Liver (tissue), 9 donors: ENCODE results near the gene ID4. TPM values are rescaled to one million over a fixed set of nuclear protein-coding genes. Genes with fewer than 3 reads are reported as not detected.

Experiments
- DNase-seq: peaks from one replicate; pipeline ENCODE4 v3.0.0-alpha.2; 2017; ENCODE audit warnings: low spot score
- H3K27ac ChIP-seq, 2 donors: one replicate each; pipeline ENCODE4 v1.7.0; 2013; ENCODE audit warnings: inconsistent platforms in 2 of 2, low read length in 2 of 2, control low read depth in 1 of 2, low read depth in 1 of 2, mild to moderate bottlenecking in 1 of 2
- H3K27me3 ChIP-seq, 4 donors: one replicate each; pipeline versions ENCODE4 v1.6.1 to v1.7.0; 2013; ENCODE audit warnings: low read length in 3 of 4, inconsistent platforms in 1 of 4, mild to moderate bottlenecking in 1 of 4, moderate library complexity in 1 of 4; ENCODE audit not compliant: control insufficient read depth in 4 of 4, insufficient read depth in 4 of 4
- H3K36me3 ChIP-seq, 4 donors: one replicate each; pipeline versions ENCODE4 v1.6.1 to v1.7.0; 2013; ENCODE audit warnings: low read length in 3 of 4, mild to moderate bottlenecking in 3 of 4, low read depth in 1 of 4, moderate library complexity in 1 of 4; ENCODE audit not compliant: control insufficient read depth in 4 of 4, insufficient read depth in 3 of 4
- H3K4me1 ChIP-seq, 4 donors: one replicate each; pipeline versions ENCODE4 v1.6.1 to v1.7.0; 2013; ENCODE audit warnings: low read length in 3 of 4, mild to moderate bottlenecking in 3 of 4, moderate library complexity in 1 of 4; ENCODE audit not compliant: control insufficient read depth in 4 of 4, insufficient read depth in 4 of 4
- H3K4me3 ChIP-seq, 3 donors: one replicate each; pipeline versions ENCODE4 v1.6.1 to v1.7.0; 2013; ENCODE audit warnings: low read length in 3 of 3, control low read depth in 1 of 3, low read depth in 1 of 3, mild to moderate bottlenecking in 1 of 3
- H3K9ac ChIP-seq, 2 donors: one replicate each; pipeline ENCODE4 v1.7.0; 2013; ENCODE audit warnings: low read length in 2 of 2, mild to moderate bottlenecking in 2 of 2, moderate library complexity in 2 of 2, control low read depth in 1 of 2, low read depth in 1 of 2
- H3K9me3 ChIP-seq, 4 donors: one replicate each; pipeline versions ENCODE4 v1.6.1 to v1.7.0; 2013; ENCODE audit warnings: low read length in 3 of 4; ENCODE audit not compliant: control insufficient read depth in 4 of 4
- EGR1 ChIP-seq, 2 donors: IDR thresholded peaks; 2 replicates each; pipeline ENCODE4 v1.6.1; 2016 to 2018; ENCODE audit warnings: antibody characterized with exemption in 2 of 2, low read depth in 2 of 2
- FOXA1 ChIP-seq: IDR thresholded peaks from 2 replicates; pipeline ENCODE4 v1.6.1; 2016; ENCODE audit warnings: antibody characterized with exemption
- GABPA ChIP-seq, 2 donors: IDR thresholded peaks in 1 of 2; conservative IDR thresholded peaks in 1 of 2; 2 replicates each; pipeline ENCODE4 v1.6.1; 2016; ENCODE audit warnings: antibody characterized with exemption in 2 of 2, mild to moderate bottlenecking in 1 of 2, moderate library complexity in 1 of 2
- HNF4A ChIP-seq, 2 donors: conservative IDR thresholded peaks; 2 replicates each; pipeline ENCODE4 v1.6.1; 2016; ENCODE audit warnings: antibody characterized with exemption in 2 of 2, mild to moderate bottlenecking in 2 of 2
- HNF4G ChIP-seq: IDR thresholded peaks from 2 replicates; pipeline ENCODE4 v1.6.1; 2016; ENCODE audit warnings: antibody characterized with exemption
- JUND ChIP-seq, 2 donors: IDR thresholded peaks; 2 replicates each; pipeline ENCODE4 v1.6.1; 2016; ENCODE audit warnings: antibody characterized with exemption in 2 of 2
- NR2F2 ChIP-seq: IDR thresholded peaks from 2 replicates; pipeline ENCODE4 v1.6.1; 2016; ENCODE audit warnings: antibody characterized with exemption
- RAD21 ChIP-seq, 2 donors: IDR thresholded peaks; 2 replicates each; pipeline ENCODE4 v1.6.1; 2016; ENCODE audit warnings: antibody characterized with exemption in 2 of 2, mild to moderate bottlenecking in 2 of 2
- RXRA ChIP-seq, 2 donors: IDR thresholded peaks; 2 replicates each; pipeline ENCODE4 v1.6.1; 2017 to 2018; ENCODE audit warnings: antibody characterized with exemption in 2 of 2, mild to moderate bottlenecking in 1 of 2
- SP1 ChIP-seq: IDR thresholded peaks from 2 replicates; pipeline ENCODE4 v1.6.1; 2018; ENCODE audit warnings: antibody characterized with exemption, mild to moderate bottlenecking
- TAF1 ChIP-seq: conservative IDR thresholded peaks from 2 replicates; pipeline ENCODE4 v1.6.1; 2016; ENCODE audit warnings: antibody characterized with exemption, mild to moderate bottlenecking
- YY1 ChIP-seq: IDR thresholded peaks from 2 replicates; pipeline ENCODE4 v1.6.1; 2016; ENCODE audit warnings: antibody characterized with exemption, mild to moderate bottlenecking
- WGBS: extraction: QIAGEN DNeasy Blood & Tissue Kit; methylation state at CpG from one replicate; pipeline ENCODE4 v1.1.7; 2013; 5-methylcytosine and 5-hydroxymethylcytosine counted together
- polyA plus RNA-seq, 2 donors: library from polyadenylated mRNA; stranded (reverse) in 1 of 2; unstranded in 1 of 2; fragments of 200-250 nt in 1 of 2; fragments of >200 nt in 1 of 2; fragmentation: Nextera tagmentation in 1 of 2; extraction: Ambion mirVana in 1 of 2; gene quantifications; one replicate each; pipeline versions ENCODE4 v1.2.1 to v1.2.3, GENCODE V29; 2013 to 2015
- total RNA-seq, 2 donors: library from RNA; depleted of rRNA; stranded (reverse); fragments of >200 nt; gene quantifications; one replicate each; pipeline ENCODE4 v1.2.3, GENCODE V29; 2014
- TF ChIP-seq, protein P1 (sequence below): IDR thresholded peaks from 2 replicates; pipeline ENCODE4 v1.6.1; 2016; ENCODE audit warnings: antibody characterized with exemption
- TF ChIP-seq, protein P2 (sequence below): IDR thresholded peaks from 2 replicates; pipeline ENCODE4 v1.6.1; 2016; ENCODE audit warnings: antibody characterized with exemption
- TF ChIP-seq, protein P3 (sequence below): fragments of 150-350 bp; IDR thresholded peaks from 2 replicates; pipeline ENCODE4 v1.5.1; 2017; ENCODE audit warnings: improper control_type of control experiment, low read depth, low read length; ENCODE audit not compliant: missing input control
- TF ChIP-seq, protein P4 (sequence below): IDR thresholded peaks from 2 replicates; pipeline ENCODE4 v1.6.1; 2016; ENCODE audit warnings: antibody characterized with exemption, mild to moderate bottlenecking
- TF ChIP-seq, protein P5 (sequence below): IDR thresholded peaks from 2 replicates; pipeline ENCODE4 v1.6.1; 2016; ENCODE audit warnings: antibody characterized with exemption
- donor health status: healthy.
- donor health status: healthy.
- donor health status: healthy.
- donor health status: healthy.
- donor health status: healthy.

ID4 gene
- total and polyA plus RNA-seq, 4 donors: 0.38 to 3.7 (median 1.2) TPM

DNA sequence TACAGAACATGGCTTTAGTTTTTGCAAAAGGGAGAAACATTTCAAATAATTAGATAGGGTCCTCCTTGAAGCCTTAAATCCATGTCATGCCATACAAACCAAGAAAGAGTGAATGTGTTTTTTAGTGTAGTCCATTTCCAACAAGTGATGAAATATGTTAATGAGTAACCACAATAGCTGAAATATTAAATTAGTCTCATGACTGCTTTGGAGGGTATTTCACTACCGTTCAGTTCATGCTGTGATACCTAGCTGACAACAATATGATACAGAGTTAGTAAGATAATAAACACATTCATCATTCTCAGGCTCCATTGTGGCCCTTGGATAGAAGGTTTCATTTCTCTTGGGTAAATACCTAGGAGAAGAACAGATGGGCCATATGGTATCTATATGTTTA, 5.8 kb upstream of the ID4 start:
- Histone ChIP-seq H3K4me1 (no peaks in the 10 kb centered on the region), H3K9me3 (peaks cover 0 to 8% (median 0%) of the 10 kb centered on the region in 4 donors), H3K27me3 (peaks cover 0 to 4% (median 4%) of the 10 kb centered on the region in 4 donors), H3K36me3 (no peaks in the 10 kb centered on the region), H3K27ac (no peak overlapping the region), H3K9ac (no peak overlapping the region), H3K4me3 (no peak overlapping the region)
- no peak for DNase-seq
- no peak for TF ChIP-seq RXRA (IDR thresholded peaks at IDR 0.05)
- TF ChIP-seq EGR1 (IDR thresholded peaks at IDR 0.05; ENCODE audit: low read depth in 2 of 2): no peak
- TF ChIP-seq, protein P1, sequence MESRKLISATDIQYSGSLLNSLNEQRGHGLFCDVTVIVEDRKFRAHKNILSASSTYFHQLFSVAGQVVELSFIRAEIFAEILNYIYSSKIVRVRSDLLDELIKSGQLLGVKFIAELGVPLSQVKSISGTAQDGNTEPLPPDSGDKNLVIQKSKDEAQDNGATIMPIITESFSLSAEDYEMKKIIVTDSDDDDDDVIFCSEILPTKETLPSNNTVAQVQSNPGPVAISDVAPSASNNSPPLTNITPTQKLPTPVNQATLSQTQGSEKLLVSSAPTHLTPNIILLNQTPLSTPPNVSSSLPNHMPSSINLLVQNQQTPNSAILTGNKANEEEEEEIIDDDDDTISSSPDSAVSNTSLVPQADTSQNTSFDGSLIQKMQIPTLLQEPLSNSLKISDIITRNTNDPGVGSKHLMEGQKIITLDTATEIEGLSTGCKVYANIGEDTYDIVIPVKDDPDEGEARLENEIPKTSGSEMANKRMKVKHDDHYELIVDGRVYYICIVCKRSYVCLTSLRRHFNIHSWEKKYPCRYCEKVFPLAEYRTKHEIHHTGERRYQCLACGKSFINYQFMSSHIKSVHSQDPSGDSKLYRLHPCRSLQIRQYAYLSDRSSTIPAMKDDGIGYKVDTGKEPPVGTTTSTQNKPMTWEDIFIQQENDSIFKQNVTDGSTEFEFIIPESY: no peak
- TF ChIP-seq, protein P2, sequence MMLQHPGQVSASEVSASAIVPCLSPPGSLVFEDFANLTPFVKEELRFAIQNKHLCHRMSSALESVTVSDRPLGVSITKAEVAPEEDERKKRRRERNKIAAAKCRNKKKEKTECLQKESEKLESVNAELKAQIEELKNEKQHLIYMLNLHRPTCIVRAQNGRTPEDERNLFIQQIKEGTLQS: no peak
- no peak for TF ChIP-seq YY1
- TF ChIP-seq, protein P3, sequence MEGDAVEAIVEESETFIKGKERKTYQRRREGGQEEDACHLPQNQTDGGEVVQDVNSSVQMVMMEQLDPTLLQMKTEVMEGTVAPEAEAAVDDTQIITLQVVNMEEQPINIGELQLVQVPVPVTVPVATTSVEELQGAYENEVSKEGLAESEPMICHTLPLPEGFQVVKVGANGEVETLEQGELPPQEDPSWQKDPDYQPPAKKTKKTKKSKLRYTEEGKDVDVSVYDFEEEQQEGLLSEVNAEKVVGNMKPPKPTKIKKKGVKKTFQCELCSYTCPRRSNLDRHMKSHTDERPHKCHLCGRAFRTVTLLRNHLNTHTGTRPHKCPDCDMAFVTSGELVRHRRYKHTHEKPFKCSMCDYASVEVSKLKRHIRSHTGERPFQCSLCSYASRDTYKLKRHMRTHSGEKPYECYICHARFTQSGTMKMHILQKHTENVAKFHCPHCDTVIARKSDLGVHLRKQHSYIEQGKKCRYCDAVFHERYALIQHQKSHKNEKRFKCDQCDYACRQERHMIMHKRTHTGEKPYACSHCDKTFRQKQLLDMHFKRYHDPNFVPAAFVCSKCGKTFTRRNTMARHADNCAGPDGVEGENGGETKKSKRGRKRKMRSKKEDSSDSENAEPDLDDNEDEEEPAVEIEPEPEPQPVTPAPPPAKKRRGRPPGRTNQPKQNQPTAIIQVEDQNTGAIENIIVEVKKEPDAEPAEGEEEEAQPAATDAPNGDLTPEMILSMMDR: no peak
- TF ChIP-seq FOXA1: no peak
- no peak for TF ChIP-seq HNF4G
- no peak for TF ChIP-seq RAD21 (IDR thresholded peaks at IDR 0.05)
- no peak for TF ChIP-seq SP1
- no peak for TF ChIP-seq TAF1
- no peak for TF ChIP-seq NR2F2
- TF ChIP-seq, protein P4, sequence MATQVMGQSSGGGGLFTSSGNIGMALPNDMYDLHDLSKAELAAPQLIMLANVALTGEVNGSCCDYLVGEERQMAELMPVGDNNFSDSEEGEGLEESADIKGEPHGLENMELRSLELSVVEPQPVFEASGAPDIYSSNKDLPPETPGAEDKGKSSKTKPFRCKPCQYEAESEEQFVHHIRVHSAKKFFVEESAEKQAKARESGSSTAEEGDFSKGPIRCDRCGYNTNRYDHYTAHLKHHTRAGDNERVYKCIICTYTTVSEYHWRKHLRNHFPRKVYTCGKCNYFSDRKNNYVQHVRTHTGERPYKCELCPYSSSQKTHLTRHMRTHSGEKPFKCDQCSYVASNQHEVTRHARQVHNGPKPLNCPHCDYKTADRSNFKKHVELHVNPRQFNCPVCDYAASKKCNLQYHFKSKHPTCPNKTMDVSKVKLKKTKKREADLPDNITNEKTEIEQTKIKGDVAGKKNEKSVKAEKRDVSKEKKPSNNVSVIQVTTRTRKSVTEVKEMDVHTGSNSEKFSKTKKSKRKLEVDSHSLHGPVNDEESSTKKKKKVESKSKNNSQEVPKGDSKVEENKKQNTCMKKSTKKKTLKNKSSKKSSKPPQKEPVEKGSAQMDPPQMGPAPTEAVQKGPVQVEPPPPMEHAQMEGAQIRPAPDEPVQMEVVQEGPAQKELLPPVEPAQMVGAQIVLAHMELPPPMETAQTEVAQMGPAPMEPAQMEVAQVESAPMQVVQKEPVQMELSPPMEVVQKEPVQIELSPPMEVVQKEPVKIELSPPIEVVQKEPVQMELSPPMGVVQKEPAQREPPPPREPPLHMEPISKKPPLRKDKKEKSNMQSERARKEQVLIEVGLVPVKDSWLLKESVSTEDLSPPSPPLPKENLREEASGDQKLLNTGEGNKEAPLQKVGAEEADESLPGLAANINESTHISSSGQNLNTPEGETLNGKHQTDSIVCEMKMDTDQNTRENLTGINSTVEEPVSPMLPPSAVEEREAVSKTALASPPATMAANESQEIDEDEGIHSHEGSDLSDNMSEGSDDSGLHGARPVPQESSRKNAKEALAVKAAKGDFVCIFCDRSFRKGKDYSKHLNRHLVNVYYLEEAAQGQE: no peak
- no peak for TF ChIP-seq GABPA (IDR thresholded peaks at IDR 0.05 in 1 of 2, conservative IDR thresholded peaks at IDR 0.05 in 1 of 2)
- no peak for TF ChIP-seq HNF4A (conservative IDR thresholded peaks at IDR 0.05)
- TF ChIP-seq JUND (IDR thresholded peaks at IDR 0.05): no peak
- TF ChIP-seq, protein P5, sequence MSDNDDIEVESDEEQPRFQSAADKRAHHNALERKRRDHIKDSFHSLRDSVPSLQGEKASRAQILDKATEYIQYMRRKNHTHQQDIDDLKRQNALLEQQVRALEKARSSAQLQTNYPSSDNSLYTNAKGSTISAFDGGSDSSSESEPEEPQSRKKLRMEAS: no peak
- 56% methylated on average over 1 of the region's 1 CpG for WGBS
